Gastrocnemius medialis (tissue), 4 donors: Measurements from ENCODE around the gene MICU2. TPM values are rescaled to one million over a fixed set of nuclear protein-coding genes. Genes with fewer than 3 reads are reported as not detected.

Source experiments
- ATAC-seq, 2 donors: fragments of 150-250 bp; one replicate each; pipeline ENCODE4 v1.9.1; 2016
- DNase-seq, 2 donors: peaks; one replicate each; pipeline ENCODE4 v3.0.0-alpha.2; 2019
- H3K27ac ChIP-seq, 4 donors: fragments of 200-600 bp; sonication (generic); 1 replicate in 1 of 4; 2 replicates in 3 of 4; pipeline ENCODE4 v1.5.1; 2016 to 2018; ENCODE audit warnings: mild to moderate bottlenecking in 2 of 4, moderate library complexity in 1 of 4
- H3K27me3 ChIP-seq, 3 donors: fragments of 200-600 bp; sonication (generic) in 2 of 3; 1 replicate in 1 of 3; 2 replicates in 2 of 3; pipeline versions ENCODE4 v1.5.1 to v1.6.0; 2016 to 2019; ENCODE audit warnings: mild to moderate bottlenecking in 1 of 3, moderate library complexity in 1 of 3
- H3K36me3 ChIP-seq, 2 donors: fragments of 200-600 bp; sonication (generic) in 1 of 2; one replicate each; pipeline ENCODE4 v1.5.1; 2017 to 2018
- H3K4me1 ChIP-seq, 2 donors: fragments of 200-600 bp; sonication (generic) in 1 of 2; one replicate each; pipeline ENCODE4 v1.5.1; 2016 to 2017; ENCODE audit warnings: mild to moderate bottlenecking in 2 of 2
- H3K4me3 ChIP-seq, 4 donors: fragments of 200-600 bp; sonication (generic) in 3 of 4; 1 replicate in 1 of 4; 2 replicates in 3 of 4; pipeline ENCODE4 v1.5.1; 2016 to 2019; ENCODE audit warnings: mild to moderate bottlenecking in 2 of 4
- H3K9me3 ChIP-seq, 3 donors: fragments of 200-600 bp; sonication (generic) in 2 of 3; 1 replicate in 1 of 3; 2 replicates in 2 of 3; pipeline ENCODE4 v1.5.1; 2016 to 2019
- CTCF ChIP-seq, 5 experiments: fragments of 450-650 bp in 3 of 5; fragments of 200-600 bp in 2 of 5; sonication (generic) in 2 of 5; IDR thresholded peaks in 4 of 5; conservative IDR thresholded peaks in 1 of 5; 1 replicate in 4 of 5; 2 replicates in 1 of 5; pipeline ENCODE4 v1.5.1; 2016 to 2019; ENCODE audit warnings: antibody characterized with exemption in 5 of 5, mild to moderate bottlenecking in 3 of 5, moderate library complexity in 3 of 5
- POLR2A ChIP-seq, 2 donors: fragments of 450-650 bp; IDR thresholded peaks; one replicate each; pipeline ENCODE4 v1.6.1; 2017; ENCODE audit warnings: antibody characterized with exemption in 2 of 2, mild to moderate bottlenecking in 2 of 2, moderate library complexity in 2 of 2
- in situ Hi-C, 4 donors: fragments of 200-750 bp; cut with MboI; loops; one replicate each; pipeline versions ENCODE4 v1.15.0 to v1.8.0; 2017; ENCODE audit warnings: low sequenced_read_pairs in 4 of 4
- intact Hi-C: fragments of 100-400 bp; cut with DNase I; formaldehyde crosslinking; loops from one replicate; pipeline ENCODE4 v1.15.1; 2023; ENCODE audit warnings: low total_unique reads
- total RNA-seq, 4 donors: library from RNA; depleted of rRNA; stranded (reverse); fragments of >200 nt; gene quantifications; one replicate each; pipeline versions ENCODE4 v1.1.0 to v1.2.3, GENCODE V29; 2016

Gene MICU2
- total RNA-seq, 4 donors from 2014 or later = 83.6 to 126 (median 106) TPM

GRCh38 chr13:21550918-21551317, 53.1 kb downstream of the MICU2 start:
- TF ChIP-seq CTCF (IDR thresholded peaks at IDR 0.05 in 4 of 5, conservative IDR thresholded peaks at IDR 0.05 in 1 of 5) = no peak
- TF ChIP-seq POLR2A (IDR thresholded peaks at IDR 0.05) = no peak
- no peak for ATAC-seq
- no peaks in the 10 kb centered on the region for H3K36me3 ChIP-seq
- H3K4me3 ChIP-seq = no peak overlapping the region
- DNase-seq = no peak
- intact Hi-C loops (no loop called here), in situ Hi-C loops (no loop called here)
- no peaks in the 10 kb centered on the region for H3K4me1 ChIP-seq
- no peak overlapping the region for H3K27ac ChIP-seq
- H3K27me3 ChIP-seq = no peaks in the 10 kb centered on the region
- no peaks in the 10 kb centered on the region for H3K9me3 ChIP-seq

- ATAC-seq = no peak
- Histone ChIP-seq H3K27me3 (no peaks in the 10 kb centered on the region), H3K36me3 (no peaks in the 10 kb centered on the region), H3K27ac (no peak overlapping the region), H3K9me3 (no peaks in the 10 kb centered on the region), H3K4me3 (no peak overlapping the region), H3K4me1 (no peaks in the 10 kb centered on the region)
- DNase-seq = no peak
- intact Hi-C loops (no loop called here), in situ Hi-C loops (no loop called here)
- no peak for TF ChIP-seq POLR2A (IDR thresholded peaks at IDR 0.05)
- TF ChIP-seq CTCF (IDR thresholded peaks at IDR 0.05 in 4 of 5, conservative IDR thresholded peaks at IDR 0.05 in 1 of 5) = no peak
Observed at GRCh38 chr13:21549633-21550032, 54.3 kb downstream of the MICU2 start.

- Histone ChIP-seq H3K36me3 (no peaks in the 10 kb centered on the region), H3K27me3 (no peaks in the 10 kb centered on the region), H3K4me1 (no peaks in the 10 kb centered on the region), H3K27ac (no peak overlapping the region), H3K9me3 (no peaks in the 10 kb centered on the region), H3K4me3 (no peak overlapping the region)
- DNase-seq (no peak), ATAC-seq (no peak)
- intact Hi-C loops = no loop called here
- in situ Hi-C loops = no loop called here
- TF ChIP-seq POLR2A (IDR thresholded peaks at IDR 0.05) = no peak
- no peak for TF ChIP-seq CTCF (IDR thresholded peaks at IDR 0.05 in 4 of 5, conservative IDR thresholded peaks at IDR 0.05 in 1 of 5)
Observed at GRCh38 chr13:21548577-21548976, 55.4 kb downstream of the MICU2 start.

- H3K9me3 ChIP-seq = no peaks in the 10 kb centered on the region
- intact Hi-C loops (no loop called here), in situ Hi-C loops (no loop called here)
- no peak for DNase-seq
- H3K27ac ChIP-seq = no peak overlapping the region
- ATAC-seq = no peak
- peaks cover 12 to 13% of the 10 kb centered on the region in 2 donors for H3K4me1 ChIP-seq
- H3K4me3 ChIP-seq = no peak overlapping the region
- no peaks in the 10 kb centered on the region for H3K27me3 ChIP-seq
- TF ChIP-seq POLR2A (IDR thresholded peaks at IDR 0.05) = no peak
- TF ChIP-seq CTCF (IDR thresholded peaks at IDR 0.05 in 4 of 5, conservative IDR thresholded peaks at IDR 0.05 in 1 of 5) = no peak
- no peaks in the 10 kb centered on the region for H3K36me3 ChIP-seq
Observed at GRCh38 chr13:21546372-21546771, 57.6 kb downstream of the MICU2 start.

- ATAC-seq = no peak
- H3K27ac ChIP-seq = no peak overlapping the region
- no peaks in the 10 kb centered on the region for H3K9me3 ChIP-seq
- H3K27me3 ChIP-seq = no peaks in the 10 kb centered on the region
- H3K36me3 ChIP-seq = no peaks in the 10 kb centered on the region
- intact Hi-C loops = no loop called here
- peaks cover 19 to 26% of the 10 kb centered on the region in 2 donors for H3K4me1 ChIP-seq
- TF ChIP-seq CTCF (IDR thresholded peaks at IDR 0.05 in 4 of 5, conservative IDR thresholded peaks at IDR 0.05 in 1 of 5) (no peak), POLR2A (IDR thresholded peaks at IDR 0.05) (no peak)
- in situ Hi-C loops = no loop called here
- no peak overlapping the region for H3K4me3 ChIP-seq
- DNase-seq = no peak
Observed at GRCh38 chr13:21544515-21544914, 59.5 kb downstream of the MICU2 start.
